ENCODE measurements around the gene TTBK2.

Gene TTBK2

GRCh38 chr15:42693496-42693895 is 227.1 kb downstream of the TTBK2 start:
- DNase-seq (ENCODE audit: low read depth in 2 of 2): no peak

- no peak for DNase-seq (ENCODE audit: low read depth in 2 of 2)
Measured at GRCh38 chr15:42692997-42693396, 227.6 kb downstream of the TTBK2 start.

GRCh38 chr15:42692536-42692935 is 228.0 kb downstream of the TTBK2 start:
- no peak for DNase-seq (ENCODE audit: low read depth in 2 of 2)

GRCh38 chr15:42691770-42692169 is 228.8 kb downstream of the TTBK2 start:
- no peak for DNase-seq (ENCODE audit: low read depth in 2 of 2)

GRCh38 chr15:42691308-42691707 is 229.3 kb downstream of the TTBK2 start:
- DNase-seq (ENCODE audit: low read depth in 2 of 2): no peak
